AG10803 (cell line): ENCODE results near the gene TIMM8A.

Source experiments
- DNase-seq: peaks from one replicate; pipeline ENCODE4 v3.0.0; 2010; ENCODE audit warnings: low read depth
- H3K4me3 ChIP-seq: 2 replicates; pipeline ENCODE4 v1.5.1; 2011; ENCODE audit warnings: mild to moderate bottlenecking, low read length, control low read depth
- TF ChIP-seq, protein P1 (sequence below): conservative IDR thresholded peaks from 2 replicates; pipeline ENCODE4 v1.5.1; 2011; ENCODE audit warnings: mild to moderate bottlenecking, low read length, control low read depth, inconsistent platforms

Gene TIMM8A, protein sequence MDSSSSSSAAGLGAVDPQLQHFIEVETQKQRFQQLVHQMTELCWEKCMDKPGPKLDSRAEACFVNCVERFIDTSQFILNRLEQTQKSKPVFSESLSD

DNA sequence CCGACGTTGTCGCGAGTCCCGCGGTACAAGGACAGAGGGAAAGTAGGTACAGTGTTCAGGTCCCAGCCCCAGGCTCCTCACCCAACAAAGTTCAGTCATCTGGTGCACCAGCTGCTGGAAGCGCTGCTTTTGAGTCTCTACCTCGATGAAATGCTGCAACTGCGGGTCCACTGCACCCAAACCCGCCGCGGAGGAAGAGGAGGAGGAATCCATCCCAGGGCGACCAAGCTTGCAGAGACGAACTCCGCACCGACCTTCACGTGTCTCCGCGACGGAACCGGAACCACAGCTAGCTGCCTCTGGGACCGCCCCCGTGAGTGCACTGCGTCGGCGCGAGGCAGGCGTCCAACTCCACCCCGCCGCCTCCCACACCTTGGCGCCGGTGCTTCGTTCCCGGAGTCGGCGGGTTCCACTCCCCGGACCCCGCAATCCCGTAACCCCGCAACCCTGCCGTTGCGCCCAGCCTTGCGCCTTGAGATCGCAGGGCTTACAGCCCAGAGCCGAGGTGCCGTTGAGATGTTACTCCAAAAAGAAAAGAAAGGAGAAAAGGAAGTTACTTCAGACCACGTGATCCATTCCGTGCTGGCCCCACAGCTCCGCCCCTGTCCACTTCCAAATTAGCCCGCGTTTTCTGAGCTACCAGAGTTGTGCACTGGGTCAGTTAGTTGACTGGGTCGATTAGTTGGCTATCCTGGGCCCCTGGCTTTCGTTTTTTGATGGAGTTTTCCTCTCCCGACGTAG, at the start of gene TIMM8A:
TSS of gene TIMM8A (minus strand) at position 291 of the 741 bp plus-strand sequence. CDS start at position 213, 78 bp downstream.
- H3K4me3 ChIP-seq, result peak within 1 kb of the TSS; percentile 78
- TF ChIP-seq, protein P1, sequence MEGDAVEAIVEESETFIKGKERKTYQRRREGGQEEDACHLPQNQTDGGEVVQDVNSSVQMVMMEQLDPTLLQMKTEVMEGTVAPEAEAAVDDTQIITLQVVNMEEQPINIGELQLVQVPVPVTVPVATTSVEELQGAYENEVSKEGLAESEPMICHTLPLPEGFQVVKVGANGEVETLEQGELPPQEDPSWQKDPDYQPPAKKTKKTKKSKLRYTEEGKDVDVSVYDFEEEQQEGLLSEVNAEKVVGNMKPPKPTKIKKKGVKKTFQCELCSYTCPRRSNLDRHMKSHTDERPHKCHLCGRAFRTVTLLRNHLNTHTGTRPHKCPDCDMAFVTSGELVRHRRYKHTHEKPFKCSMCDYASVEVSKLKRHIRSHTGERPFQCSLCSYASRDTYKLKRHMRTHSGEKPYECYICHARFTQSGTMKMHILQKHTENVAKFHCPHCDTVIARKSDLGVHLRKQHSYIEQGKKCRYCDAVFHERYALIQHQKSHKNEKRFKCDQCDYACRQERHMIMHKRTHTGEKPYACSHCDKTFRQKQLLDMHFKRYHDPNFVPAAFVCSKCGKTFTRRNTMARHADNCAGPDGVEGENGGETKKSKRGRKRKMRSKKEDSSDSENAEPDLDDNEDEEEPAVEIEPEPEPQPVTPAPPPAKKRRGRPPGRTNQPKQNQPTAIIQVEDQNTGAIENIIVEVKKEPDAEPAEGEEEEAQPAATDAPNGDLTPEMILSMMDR, result no peak
- DNase-seq, result peak; percentile 57

DNA sequence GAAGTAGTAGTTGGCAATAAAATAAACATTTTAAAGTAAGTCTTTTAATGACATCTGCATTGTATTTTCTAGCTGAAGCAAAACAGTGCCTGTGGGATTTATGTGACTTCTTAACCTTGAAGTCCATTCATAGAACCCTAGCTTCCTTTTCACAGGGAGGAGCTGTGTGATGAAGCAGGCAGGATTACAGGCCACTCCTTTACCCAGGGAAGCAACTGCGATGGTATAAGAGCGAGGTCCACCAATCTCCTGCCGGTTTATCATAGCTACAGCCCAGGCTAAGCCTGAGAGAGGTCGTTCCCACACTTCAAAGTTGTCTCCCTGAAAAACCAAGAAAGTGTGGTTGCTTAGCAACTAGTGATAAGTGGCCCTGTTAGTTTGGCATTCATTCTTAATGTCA, 49.2 kb upstream of the TIMM8A start:
- no peak for DNase-seq
- TF ChIP-seq, protein P1, result no peak
- H3K4me3 ChIP-seq, result no peak overlapping the region

DNA sequence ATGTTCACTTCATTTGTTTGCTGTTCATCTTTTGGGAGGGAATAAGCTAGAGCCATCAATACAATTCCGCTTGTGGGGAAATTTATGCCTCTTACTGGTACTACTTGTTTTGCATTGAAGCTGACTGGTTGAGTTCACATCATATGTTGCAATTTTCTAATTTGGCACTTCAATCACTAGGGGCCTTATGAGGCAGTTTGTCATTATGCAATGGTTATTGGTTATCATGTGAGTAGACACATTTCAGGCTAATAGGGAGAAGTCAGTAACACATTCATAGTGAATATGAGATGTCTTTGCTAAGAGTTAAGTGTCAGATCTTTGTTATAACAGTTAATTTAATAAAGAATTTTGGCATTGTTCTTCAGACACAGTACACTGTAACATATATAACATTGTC, 47.2 kb upstream of the TIMM8A start:
- peak; percentile 28 for DNase-seq
- H3K4me3 ChIP-seq, result no peak overlapping the region
- TF ChIP-seq, protein P1, result no peak

DNA sequence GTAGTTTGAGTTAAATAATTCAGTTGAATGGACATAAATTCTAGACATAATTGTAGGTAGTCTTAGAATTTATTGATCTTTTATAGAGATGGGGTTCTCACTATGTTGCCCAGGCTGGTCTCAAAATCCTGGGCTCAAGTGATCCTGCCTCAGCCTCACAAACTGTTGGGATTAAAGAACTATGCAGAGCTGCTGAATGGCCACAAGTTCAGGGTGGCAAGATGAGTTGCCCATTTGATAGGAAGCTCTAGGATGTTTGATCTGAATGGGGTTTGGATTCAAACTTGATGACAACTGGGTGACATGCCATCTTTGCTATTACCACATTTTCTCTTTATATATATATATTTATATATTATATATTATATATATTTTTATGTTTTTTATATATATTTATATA, 45.8 kb upstream of the TIMM8A start:
- TF ChIP-seq, protein P1, result no peak
- no peak overlapping the region for H3K4me3 ChIP-seq
- no peak for DNase-seq

DNA sequence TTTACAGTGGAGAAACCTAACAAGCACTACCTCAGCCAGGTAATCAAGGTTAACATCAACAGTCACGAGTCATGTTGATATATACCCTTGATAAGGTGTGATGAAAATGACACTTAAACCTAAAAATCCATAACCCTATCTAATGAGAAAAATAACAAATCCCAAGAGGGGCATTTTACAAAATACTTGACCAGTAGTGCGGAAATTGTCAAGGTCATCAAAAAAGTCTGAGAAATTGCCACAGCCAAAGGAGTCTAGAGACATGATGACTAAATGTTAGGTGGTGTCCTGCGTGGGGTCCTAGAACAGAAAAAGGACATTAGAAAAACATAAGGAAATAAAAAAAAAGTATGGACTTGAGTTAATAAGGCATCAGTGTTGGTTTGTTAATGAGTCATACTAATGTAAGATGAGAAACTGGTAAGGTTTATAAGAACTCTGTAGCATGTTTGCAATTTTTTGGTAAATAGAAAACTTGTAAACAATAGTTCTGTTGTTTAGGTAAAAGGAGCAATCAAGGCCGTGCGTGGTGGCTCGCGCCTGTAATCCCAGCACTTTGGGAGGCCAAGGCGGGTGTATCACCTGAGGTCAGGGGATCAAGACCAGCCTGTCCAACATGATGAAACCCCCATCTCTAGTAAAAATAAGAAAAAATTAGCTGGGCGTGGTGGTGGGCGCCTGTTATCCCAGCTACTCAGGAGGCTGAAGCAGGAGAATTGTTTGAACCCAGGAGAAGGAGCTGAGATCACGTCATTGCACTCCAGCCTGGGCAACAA, 45.2 kb upstream of the TIMM8A start:
- H3K4me3 ChIP-seq, result no peak overlapping the region
- TF ChIP-seq, protein P1, result no peak
- no peak for DNase-seq

DNA sequence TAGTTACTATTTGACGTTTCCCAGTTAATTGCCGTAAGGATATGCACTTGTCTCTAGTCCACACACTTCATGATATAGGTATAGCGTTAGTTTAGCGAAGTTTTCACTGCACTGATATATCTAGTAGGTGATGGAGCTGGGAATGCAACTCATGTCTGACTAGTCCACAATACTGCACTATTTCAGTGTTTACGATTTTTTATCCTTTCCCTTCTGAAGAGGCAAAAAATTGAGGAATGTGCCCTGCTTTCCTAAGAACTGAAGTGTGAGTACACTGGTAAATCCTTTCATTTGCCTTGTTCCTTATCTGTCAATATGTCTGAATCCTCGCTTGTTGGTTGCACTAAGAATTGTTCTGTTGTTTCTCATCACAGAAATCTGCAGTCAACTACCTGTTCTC, 43.3 kb upstream of the TIMM8A start:
- TF ChIP-seq, protein P1, result no peak
- DNase-seq, result no peak
- peak overlapping the region; percentile 76 for H3K4me3 ChIP-seq
